Stimulated activated CD8-positive, alpha-beta memory T cell treated with anti-CD3 and anti-CD28 coated beads, Interleukin-15, amount 100 ng/mL, for 48 hours (primary cell): ENCODE results near the gene ENTREP3.
"Not testable (repeated sequence)": the region's sequence is repeated elsewhere in the genome, so short reads cannot be mapped to it uniquely, and the experiment has no call there.

Experiments used
- DNase-seq, 2 donors: peaks; one replicate each; pipeline ENCODE4 v3.0.0-alpha.2; 2020; ENCODE audit warnings: low read depth in 2 of 2

Gene ENTREP3

GRCh38 chr1:155226188-155226909 is 28.9 kb downstream of the ENTREP3 start:
- peak; percentile 56 to 84 for DNase-seq

DNA sequence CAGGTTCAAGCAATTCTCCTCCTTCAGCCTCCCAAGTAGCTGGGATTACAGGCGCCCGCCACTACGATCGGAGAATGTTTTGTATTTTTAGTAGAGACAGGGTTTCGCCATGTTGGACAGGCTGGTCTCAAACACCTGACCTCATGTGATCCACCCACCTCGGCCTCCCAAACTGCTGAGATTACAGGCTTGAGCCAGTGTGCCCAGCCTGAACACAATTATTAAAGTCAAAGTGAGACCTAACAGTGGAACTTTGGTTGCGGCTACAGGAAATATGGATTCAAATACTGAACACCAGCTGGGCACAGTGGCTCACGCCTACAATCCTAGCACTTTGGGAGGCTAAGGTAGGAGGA is 29.9 kb downstream of the ENTREP3 start:
- not testable (repeated sequence) for DNase-seq

- DNase-seq = no peak
These were observed 32.2 kb downstream of the ENTREP3 start for GRCh38 chr1:155223047-155223446.

GRCh38 chr1:155220211-155220965 is 34.9 kb downstream of the ENTREP3 start:
- DNase-seq = not testable (repeated sequence)

DNA sequence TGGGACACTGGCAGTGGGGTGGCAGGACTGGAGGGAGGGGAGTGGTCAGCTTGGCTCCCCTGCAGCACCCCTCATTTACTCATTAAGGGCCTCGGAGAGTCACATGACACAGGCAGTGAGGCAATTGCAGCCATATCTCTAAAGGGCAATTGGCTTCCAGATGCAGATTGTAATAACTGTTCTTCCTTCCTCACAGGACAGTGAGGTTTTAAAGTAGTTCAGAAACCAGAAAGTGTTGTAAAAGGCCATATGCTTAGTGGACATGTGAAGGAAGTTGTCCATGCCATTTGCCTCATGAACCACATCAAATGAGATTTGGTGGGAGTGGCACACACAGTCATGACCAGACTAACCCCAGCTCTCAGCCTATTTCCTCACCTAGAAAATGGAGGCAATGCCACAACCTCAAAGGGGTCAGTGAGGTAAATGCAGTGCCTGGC is 35.7 kb downstream of the ENTREP3 start:
- DNase-seq = no peak

- no peak for DNase-seq
These were observed 36.3 kb downstream of the ENTREP3 start for GRCh38 chr1:155218854-155219591.

GRCh38 chr1:155214702-155215101 is 40.6 kb downstream of the ENTREP3 start:
- not testable (repeated sequence) for DNase-seq

- DNase-seq = not testable (repeated sequence)
These were observed 43.2 kb downstream of the ENTREP3 start for GRCh38 chr1:155212051-155212440.

- DNase-seq = not testable (repeated sequence)
These were observed 43.8 kb downstream of the ENTREP3 start for GRCh38 chr1:155211381-155212050.

DNA sequence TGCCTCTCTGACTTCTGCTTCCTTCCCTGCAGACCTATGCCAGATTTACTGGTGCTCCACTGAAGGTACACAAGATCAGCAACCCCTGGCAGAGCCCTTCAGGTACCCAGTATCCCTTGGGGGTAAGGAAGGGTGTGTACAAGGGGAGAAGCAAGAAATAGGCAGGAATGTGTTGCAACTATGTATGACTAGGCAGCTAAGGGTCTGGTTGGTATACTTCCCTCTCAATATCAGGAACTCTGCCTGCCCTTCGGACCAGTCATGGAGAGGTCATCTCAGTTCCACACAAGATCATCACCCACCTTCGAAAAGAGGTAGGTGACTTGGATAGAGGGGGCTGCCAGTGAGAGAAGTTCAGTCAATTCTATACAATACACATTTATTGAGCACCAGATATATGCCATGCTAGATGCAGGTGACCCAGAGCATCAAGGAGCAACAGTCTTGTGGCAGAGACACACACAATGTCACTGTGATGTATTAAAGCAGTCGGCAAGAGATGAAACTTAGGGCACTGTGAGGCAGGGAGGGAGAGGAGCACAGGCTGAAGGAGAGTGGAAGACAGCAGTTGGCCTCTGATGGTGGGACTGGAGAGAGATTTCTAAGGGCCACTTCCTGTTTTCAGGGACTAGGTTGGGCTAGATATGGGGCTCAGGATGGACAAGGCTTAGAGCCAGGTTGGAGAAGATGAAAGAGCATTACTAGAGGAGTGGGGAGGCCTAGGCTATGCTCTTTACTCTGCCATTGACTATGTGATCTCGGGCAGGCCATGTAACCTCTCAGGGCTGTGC is 44.8 kb downstream of the ENTREP3 start:
- no peak for DNase-seq

DNA sequence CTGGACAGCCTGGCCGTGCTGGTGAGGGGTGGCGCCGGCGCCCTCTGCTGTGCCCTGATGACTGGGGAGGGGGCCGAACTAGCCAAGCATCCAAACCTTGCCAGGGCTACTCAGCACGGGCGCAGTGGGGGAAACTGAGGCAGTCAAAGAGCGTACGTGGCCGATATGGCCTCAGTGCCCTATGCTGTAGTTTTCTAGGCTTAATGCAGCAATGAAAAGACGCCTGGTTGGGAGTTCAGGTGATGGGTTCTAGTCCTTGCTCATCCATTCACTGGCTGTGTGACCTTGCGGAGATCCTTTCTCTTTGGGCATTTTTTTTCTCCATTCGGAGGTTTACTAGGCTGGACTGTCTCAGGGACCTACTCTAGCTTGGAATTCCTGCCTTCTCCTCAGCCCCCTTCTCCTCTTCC is 46.0 kb downstream of the ENTREP3 start:
- DNase-seq = no peak

DNA sequence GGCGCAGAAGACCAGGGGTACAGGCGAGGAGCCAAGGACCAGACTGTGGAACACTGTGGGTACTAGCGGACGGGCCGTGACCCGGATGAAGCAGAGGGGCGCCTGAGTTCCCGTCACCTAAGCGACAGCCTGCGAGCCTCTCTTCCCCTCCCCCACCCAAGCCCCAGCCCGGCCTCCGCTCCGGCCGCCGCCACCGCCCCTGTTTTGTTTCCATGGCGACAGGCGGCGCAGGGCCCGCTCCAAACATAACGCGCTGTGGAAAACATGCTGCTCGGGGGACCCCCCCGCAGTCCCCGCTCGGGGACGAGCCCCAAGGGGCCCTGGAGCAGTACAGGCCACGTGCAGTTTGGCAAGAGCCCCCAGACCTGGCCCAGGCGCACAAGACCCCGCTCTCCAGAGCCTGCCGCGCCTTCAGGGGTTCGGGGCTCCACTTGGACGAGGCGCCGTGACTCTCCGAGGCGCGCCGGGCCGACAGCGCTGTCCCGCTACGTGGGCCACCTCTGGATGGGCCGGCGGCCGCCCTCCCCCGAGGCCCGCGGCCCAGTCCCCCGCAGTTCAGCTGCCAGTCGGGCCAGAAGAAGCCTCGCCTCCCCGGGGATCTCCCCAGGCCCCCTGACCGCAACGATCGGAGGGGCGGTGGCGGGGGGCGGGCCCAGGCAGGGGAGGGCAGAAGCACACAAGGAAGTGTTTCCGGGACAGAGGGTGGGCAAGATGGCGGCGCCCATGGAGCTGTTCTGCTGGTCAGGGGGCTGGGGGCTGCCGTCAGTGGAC is 46.6 kb downstream of the ENTREP3 start, which contains the start of gene MTX1:
Gene MTX1, plus strand, starts transcription at position 155 of the 771 bp plus-strand sequence. Its CDS starts 110 bp downstream, at position 265.
- DNase-seq = peak; percentile 85 to 91

- DNase-seq = no peak
These were observed 47.3 kb downstream of the ENTREP3 start, which contains the start of gene THBS3 for GRCh38 chr1:155207806-155208540. Gene THBS3, minus strand, starts transcription at chr1:155207897. Its CDS starts 21 bp downstream, at chr1:155207876.

DNA sequence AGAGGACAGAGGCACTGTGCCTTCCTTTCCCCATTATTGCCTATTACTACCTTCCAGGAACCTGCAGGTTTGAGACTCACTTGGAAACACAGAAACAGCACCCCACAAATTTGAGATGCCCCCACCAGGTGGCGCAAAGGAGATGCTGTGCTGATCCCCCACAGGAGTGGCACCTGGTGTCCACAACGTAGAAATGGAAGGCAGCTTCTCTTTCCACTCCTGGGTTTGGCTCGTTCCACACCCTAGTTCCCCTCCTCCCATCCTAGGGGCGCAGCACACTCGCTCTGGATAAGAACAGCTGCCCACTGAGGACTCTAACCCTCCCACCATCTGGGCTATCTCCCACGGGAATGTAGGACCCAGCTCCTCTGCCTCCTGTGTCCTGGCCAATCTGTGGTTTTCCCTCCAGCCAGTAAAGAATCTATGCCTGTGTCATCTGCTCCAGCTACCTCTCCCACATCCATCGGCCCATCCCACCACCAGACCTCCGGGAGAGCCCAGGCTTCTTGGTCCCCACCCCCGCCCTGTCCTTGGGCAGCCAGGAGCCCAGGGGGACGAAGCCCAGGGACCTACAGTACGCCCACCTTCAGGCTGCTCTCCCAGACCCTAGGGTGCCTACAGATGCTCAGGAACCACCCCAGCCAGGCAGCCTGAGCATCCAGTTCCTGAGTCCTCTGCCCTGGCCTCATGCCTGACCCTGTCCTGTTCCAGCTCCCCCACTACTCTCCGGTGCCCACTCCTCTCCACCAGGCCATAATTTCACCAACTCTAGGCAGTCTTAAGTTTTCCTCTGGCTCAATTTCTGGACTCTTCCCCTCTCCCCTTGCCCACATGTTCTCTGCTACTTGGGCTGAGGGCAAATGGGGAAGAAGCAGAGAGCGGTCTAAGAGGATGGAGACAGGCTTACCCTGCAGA is 48.1 kb downstream of the ENTREP3 start:
- DNase-seq = peak; percentile 80 to 83

GRCh38 chr1:155205969-155206593 is 49.2 kb downstream of the ENTREP3 start:
- DNase-seq = no peak

DNA sequence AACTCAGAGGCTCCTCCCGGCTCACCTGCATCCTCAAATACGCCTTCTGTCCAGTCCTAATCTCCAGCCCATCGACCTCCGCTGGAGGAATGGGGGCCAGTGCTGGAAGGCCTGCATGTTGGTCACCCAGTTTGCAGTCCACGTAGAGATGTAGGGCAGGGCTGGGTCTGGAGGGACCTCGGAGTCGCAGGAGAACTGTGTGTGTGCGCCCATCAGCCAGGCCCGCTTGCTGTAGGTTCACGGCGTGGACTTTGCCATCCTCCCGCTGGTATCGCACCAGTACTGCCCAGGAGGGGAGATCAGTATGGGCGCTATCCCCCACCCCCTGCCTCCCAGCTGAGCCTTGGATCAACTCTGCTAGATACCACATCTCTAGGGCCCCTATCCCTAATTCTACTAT is 50.2 kb downstream of the ENTREP3 start:
- no peak for DNase-seq

GRCh38 chr1:155202731-155203515 is 52.4 kb downstream of the ENTREP3 start:
- DNase-seq = no peak
